Measurements from ENCODE around the gene MOB1B.

- TF ChIP-seq, protein P1, sequence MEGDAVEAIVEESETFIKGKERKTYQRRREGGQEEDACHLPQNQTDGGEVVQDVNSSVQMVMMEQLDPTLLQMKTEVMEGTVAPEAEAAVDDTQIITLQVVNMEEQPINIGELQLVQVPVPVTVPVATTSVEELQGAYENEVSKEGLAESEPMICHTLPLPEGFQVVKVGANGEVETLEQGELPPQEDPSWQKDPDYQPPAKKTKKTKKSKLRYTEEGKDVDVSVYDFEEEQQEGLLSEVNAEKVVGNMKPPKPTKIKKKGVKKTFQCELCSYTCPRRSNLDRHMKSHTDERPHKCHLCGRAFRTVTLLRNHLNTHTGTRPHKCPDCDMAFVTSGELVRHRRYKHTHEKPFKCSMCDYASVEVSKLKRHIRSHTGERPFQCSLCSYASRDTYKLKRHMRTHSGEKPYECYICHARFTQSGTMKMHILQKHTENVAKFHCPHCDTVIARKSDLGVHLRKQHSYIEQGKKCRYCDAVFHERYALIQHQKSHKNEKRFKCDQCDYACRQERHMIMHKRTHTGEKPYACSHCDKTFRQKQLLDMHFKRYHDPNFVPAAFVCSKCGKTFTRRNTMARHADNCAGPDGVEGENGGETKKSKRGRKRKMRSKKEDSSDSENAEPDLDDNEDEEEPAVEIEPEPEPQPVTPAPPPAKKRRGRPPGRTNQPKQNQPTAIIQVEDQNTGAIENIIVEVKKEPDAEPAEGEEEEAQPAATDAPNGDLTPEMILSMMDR (IDR thresholded peaks at IDR 0.05), result no peak
- TF ChIP-seq POLR2A (IDR thresholded peaks at IDR 0.05) (no peak), POLR2AphosphoS5 (IDR thresholded peaks at IDR 0.05) (no peak)
Observed at GRCh38 chr4:70873216-70873615, 29.0 kb upstream of the MOB1B start.
